CD4-positive, alpha-beta T cell treated with Interleukin-4 for 1 hour (primary cell): ENCODE measurements around the gene IQGAP1.

Experiments
- DNase-seq, 2 donors: peaks; one replicate each; pipeline ENCODE4 v3.0.0-alpha.2; 2020 to 2022

The IQGAP1 gene

GRCh38 chr15:90535254-90535653, 147.2 kb downstream of the IQGAP1 start:
- DNase-seq, result no peak

GRCh38 chr15:90539789-90540188, 151.7 kb downstream of the IQGAP1 start:
- peak in 1 of 2 donors; percentile 64 for DNase-seq

- no peak for DNase-seq
Measured at GRCh38 chr15:90540768-90541167, 152.7 kb downstream of the IQGAP1 start.

GRCh38 chr15:90545095-90545494, 157.1 kb downstream of the IQGAP1 start:
- no peak for DNase-seq

GRCh38 chr15:90547540-90547939, 159.5 kb downstream of the IQGAP1 start:
- no peak for DNase-seq

- DNase-seq, result no peak
Measured at GRCh38 chr15:90550919-90551318, 162.9 kb downstream of the IQGAP1 start.
